ENCODE results near the gene GUSB.

Gene GUSB

DNA sequence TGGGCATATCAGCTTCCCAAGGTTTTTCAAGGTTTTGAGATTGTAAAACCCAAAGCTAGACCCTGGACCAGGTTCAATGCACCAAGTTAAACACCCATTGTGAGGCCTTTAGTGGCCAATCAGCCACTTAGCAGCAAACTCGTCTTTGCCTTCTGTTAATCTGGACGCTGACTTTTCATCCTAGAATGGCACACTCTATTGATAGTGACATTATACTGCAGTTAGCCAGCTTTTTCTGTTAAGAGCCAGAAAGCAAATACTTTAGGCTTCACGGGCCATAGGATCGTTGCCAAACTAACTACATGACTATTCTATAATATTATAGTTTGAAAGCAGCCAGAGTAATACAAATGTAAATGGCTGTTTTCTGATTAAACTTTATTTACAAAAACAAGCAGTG, 57.8 kb downstream of the GUSB start:
- no peak for DNase-seq (ENCODE audit: low read depth in 2 of 2)
- TF ChIP-seq, protein P1, sequence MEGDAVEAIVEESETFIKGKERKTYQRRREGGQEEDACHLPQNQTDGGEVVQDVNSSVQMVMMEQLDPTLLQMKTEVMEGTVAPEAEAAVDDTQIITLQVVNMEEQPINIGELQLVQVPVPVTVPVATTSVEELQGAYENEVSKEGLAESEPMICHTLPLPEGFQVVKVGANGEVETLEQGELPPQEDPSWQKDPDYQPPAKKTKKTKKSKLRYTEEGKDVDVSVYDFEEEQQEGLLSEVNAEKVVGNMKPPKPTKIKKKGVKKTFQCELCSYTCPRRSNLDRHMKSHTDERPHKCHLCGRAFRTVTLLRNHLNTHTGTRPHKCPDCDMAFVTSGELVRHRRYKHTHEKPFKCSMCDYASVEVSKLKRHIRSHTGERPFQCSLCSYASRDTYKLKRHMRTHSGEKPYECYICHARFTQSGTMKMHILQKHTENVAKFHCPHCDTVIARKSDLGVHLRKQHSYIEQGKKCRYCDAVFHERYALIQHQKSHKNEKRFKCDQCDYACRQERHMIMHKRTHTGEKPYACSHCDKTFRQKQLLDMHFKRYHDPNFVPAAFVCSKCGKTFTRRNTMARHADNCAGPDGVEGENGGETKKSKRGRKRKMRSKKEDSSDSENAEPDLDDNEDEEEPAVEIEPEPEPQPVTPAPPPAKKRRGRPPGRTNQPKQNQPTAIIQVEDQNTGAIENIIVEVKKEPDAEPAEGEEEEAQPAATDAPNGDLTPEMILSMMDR (IDR thresholded peaks at IDR 0.05; ENCODE audit: low read depth, low read length), result no peak

GRCh38 chr7:65923316-65923715, 58.7 kb downstream of the GUSB start:
- no peak for DNase-seq (ENCODE audit: low read depth in 2 of 2)
- TF ChIP-seq, protein P1 (IDR thresholded peaks at IDR 0.05; ENCODE audit: low read depth, low read length), result no peak
- H3K4me3 ChIP-seq (replicated peaks in 1 of 2; ENCODE audit: low read depth in 2 of 2, low read length in 2 of 2), result no peak overlapping the region

More for the DNA sequence above, 57.8 kb downstream of the GUSB start:
- H3K4me3 ChIP-seq (replicated peaks in 1 of 2; ENCODE audit: low read depth in 2 of 2, low read length in 2 of 2), result no peak overlapping the region

GRCh38 chr7:65915921-65916657, 65.9 kb downstream of the GUSB start:
- TF ChIP-seq, protein P1 (IDR thresholded peaks at IDR 0.05; ENCODE audit: low read depth, low read length), result no peak
- DNase-seq (ENCODE audit: low read depth in 2 of 2), result no peak
- no peak overlapping the region for H3K4me3 ChIP-seq (replicated peaks in 1 of 2; ENCODE audit: low read depth in 2 of 2, low read length in 2 of 2)

GRCh38 chr7:65912237-65912636, 69.8 kb downstream of the GUSB start:
- TF ChIP-seq, protein P1 (IDR thresholded peaks at IDR 0.05; ENCODE audit: low read depth, low read length), result no peak
- H3K4me3 ChIP-seq (replicated peaks in 1 of 2; ENCODE audit: low read depth in 2 of 2, low read length in 2 of 2), result no peak overlapping the region
- no peak for DNase-seq (ENCODE audit: low read depth in 2 of 2)
